HFF-Myc (cell line): Measurements from ENCODE around the gene KCNN1.

Experiments used
- DNase-seq: peaks from one replicate; pipeline ENCODE4 v3.0.0-alpha.2; 2011; ENCODE audit warnings: low read depth; ENCODE audit errors: extremely low read depth
- H3K4me3 ChIP-seq: replicated peaks from 2 replicates; pipeline ENCODE4 v1.5.1; 2011; ENCODE audit warnings: low read depth, mild to moderate bottlenecking, control low read depth, low read length
- TF ChIP-seq, protein P1 (sequence below): IDR thresholded peaks from 2 replicates; pipeline ENCODE4 v1.5.1; 2012; ENCODE audit warnings: mild to moderate bottlenecking, low read depth, low read length, control low read depth; ENCODE audit errors: missing control alignments

The KCNN1 gene

DNA sequence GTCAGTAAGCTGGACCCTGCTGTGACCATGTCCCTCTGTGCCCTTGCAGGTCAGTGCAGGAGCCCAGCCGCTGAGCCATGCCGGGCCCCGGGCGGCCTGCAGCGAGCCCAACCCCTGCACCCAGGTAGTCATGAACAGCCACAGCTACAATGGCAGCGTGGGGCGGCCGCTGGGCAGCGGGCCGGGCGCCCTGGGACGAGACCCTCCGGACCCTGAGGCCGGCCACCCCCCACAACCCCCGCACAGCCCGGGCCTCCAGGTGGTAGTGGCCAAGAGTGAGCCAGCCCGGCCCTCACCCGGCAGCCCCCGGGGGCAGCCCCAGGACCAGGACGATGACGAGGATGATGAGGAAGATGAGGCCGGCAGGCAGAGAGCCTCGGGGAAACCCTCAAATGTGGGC is 6.9 kb downstream of the KCNN1 start:
- no peak overlapping the region for H3K4me3 ChIP-seq
- no peak for DNase-seq
- TF ChIP-seq, protein P1, sequence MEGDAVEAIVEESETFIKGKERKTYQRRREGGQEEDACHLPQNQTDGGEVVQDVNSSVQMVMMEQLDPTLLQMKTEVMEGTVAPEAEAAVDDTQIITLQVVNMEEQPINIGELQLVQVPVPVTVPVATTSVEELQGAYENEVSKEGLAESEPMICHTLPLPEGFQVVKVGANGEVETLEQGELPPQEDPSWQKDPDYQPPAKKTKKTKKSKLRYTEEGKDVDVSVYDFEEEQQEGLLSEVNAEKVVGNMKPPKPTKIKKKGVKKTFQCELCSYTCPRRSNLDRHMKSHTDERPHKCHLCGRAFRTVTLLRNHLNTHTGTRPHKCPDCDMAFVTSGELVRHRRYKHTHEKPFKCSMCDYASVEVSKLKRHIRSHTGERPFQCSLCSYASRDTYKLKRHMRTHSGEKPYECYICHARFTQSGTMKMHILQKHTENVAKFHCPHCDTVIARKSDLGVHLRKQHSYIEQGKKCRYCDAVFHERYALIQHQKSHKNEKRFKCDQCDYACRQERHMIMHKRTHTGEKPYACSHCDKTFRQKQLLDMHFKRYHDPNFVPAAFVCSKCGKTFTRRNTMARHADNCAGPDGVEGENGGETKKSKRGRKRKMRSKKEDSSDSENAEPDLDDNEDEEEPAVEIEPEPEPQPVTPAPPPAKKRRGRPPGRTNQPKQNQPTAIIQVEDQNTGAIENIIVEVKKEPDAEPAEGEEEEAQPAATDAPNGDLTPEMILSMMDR: no peak

DNA sequence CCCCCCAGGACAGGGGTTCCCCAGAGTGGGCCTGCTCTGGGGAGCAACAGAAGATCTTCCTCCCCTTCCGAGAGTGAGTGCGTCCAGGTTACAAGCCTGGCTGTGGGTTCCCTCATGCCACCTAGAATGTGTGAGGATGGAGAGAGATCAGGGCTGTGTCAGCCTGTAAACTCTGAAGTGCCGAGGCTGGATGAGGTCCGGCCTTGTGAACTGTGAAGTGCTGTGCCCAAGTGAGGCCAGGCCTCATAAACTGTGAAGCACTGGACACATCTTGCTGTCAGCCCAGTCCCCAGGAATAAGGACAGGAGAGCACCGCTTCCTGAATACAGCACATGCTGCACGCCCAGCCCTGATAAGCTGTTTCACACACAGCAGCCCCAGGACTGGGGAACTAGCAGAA is 7.6 kb downstream of the KCNN1 start:
- DNase-seq: no peak
- TF ChIP-seq, protein P1: no peak

GRCh38 chr19:17975032-17975431 is 8.1 kb downstream of the KCNN1 start:
- TF ChIP-seq, protein P1: no peak
- DNase-seq: no peak
- H3K4me3 ChIP-seq: no peak overlapping the region

More for the DNA sequence above, 7.6 kb downstream of the KCNN1 start:
- no peak overlapping the region for H3K4me3 ChIP-seq

GRCh38 chr19:17977021-17977420 is 10.1 kb downstream of the KCNN1 start:
- no peak overlapping the region for H3K4me3 ChIP-seq
- TF ChIP-seq, protein P1: no peak
- DNase-seq: no peak

- TF ChIP-seq, protein P1: no peak
- no peak overlapping the region for H3K4me3 ChIP-seq
- no peak for DNase-seq
Measured at GRCh38 chr19:17977488-17977887, 10.6 kb downstream of the KCNN1 start.

- DNase-seq: no peak
- TF ChIP-seq, protein P1: no peak
- no peak overlapping the region for H3K4me3 ChIP-seq
Measured at GRCh38 chr19:17981611-17982010, 14.7 kb downstream of the KCNN1 start.

GRCh38 chr19:17982430-17982829 is 15.5 kb downstream of the KCNN1 start:
- H3K4me3 ChIP-seq: no peak overlapping the region
- DNase-seq: no peak
- TF ChIP-seq, protein P1: no peak
